Karpas-422 (cell line): ENCODE data around the gene KDM4B. TPM values are rescaled to one million over a fixed set of nuclear protein-coding genes. Genes with fewer than 3 reads are reported as not detected.

Source experiments
- DNase-seq: peaks from one replicate; pipeline ENCODE4 v3.0.0-alpha.2; 2015
- H2AFZ ChIP-seq: fragments of 200-600 bp; sonication (generic); 2 replicates; pipeline ENCODE4 v1.6.1; 2014; ENCODE audit warnings: antibody characterized with exemption, low read length, mixed read lengths
- H3K27ac ChIP-seq: fragments of 200-600 bp; sonication (generic); 2 replicates; pipeline ENCODE4 v1.5.1; 2014; ENCODE audit warnings: mild to moderate bottlenecking, low read length, moderate library complexity
- H3K27me3 ChIP-seq: fragments of 200-600 bp; sonication (generic); 2 replicates; pipeline ENCODE4 v1.6.1; 2014; ENCODE audit warnings: low read length, mixed read lengths
- H3K36me3 ChIP-seq: fragments of 200-600 bp; sonication (generic); 2 replicates; pipeline ENCODE4 v1.6.1; 2014; ENCODE audit warnings: low read length, mixed read lengths; ENCODE audit not compliant: insufficient read depth
- H3K4me1 ChIP-seq: fragments of 200-600 bp; sonication (generic); 2 replicates; pipeline ENCODE4 v1.6.1; 2014; ENCODE audit warnings: mild to moderate bottlenecking, low read length, mixed read lengths
- H3K4me2 ChIP-seq: fragments of 200-600 bp; sonication (generic); 2 replicates; pipeline ENCODE4 v1.6.1; 2014; ENCODE audit warnings: low read length, low read depth, mild to moderate bottlenecking; ENCODE audit not compliant: poor library complexity, severe bottlenecking
- H3K4me3 ChIP-seq: fragments of 200-600 bp; sonication (generic); 2 replicates; pipeline ENCODE4 v1.5.1; 2014; ENCODE audit warnings: mild to moderate bottlenecking, antibody characterized with exemption, low read length, mixed read lengths
- H3K79me2 ChIP-seq: fragments of 200-600 bp; sonication (generic); 2 replicates; pipeline ENCODE4 v1.6.1; 2014; ENCODE audit warnings: mild to moderate bottlenecking, low read length, mixed read lengths
- H3K9ac ChIP-seq: fragments of 200-600 bp; sonication (generic); 2 replicates; pipeline ENCODE4 v1.6.0; 2014; ENCODE audit warnings: low read length
- H3K9me2 ChIP-seq: fragments of 200-600 bp; sonication (generic), shearing (Covaris generic); replicated peaks from 2 replicates; pipeline ENCODE4 v1.6.0; 2014; ENCODE audit warnings: mild to moderate bottlenecking, low read length, moderate library complexity; ENCODE audit not compliant: insufficient read depth
- H3K9me3 ChIP-seq: fragments of 300-700, 200-600 bp; sonication (generic); 2 replicates; pipeline ENCODE4 v1.6.1; 2014; ENCODE audit warnings: low read length, mixed read lengths
- H4K20me1 ChIP-seq: fragments of 200-600 bp; sonication (generic); 2 replicates; pipeline ENCODE4 v1.6.1; 2014; ENCODE audit warnings: mild to moderate bottlenecking, antibody characterized with exemption, low read length, low read depth; ENCODE audit not compliant: insufficient read depth
- total RNA-seq: library from RNA; depleted of rRNA; stranded (reverse); fragments of >200 nt; shearing (Covaris generic); gene quantifications from 2 replicates; pipeline ENCODE4 v1.2.3, GENCODE V29; 2014; ENCODE audit warnings: low replicate concordance

KDM4B gene
- total RNA-seq, 1 experiment from 2014 or later, result 50.8 TPM

DNA sequence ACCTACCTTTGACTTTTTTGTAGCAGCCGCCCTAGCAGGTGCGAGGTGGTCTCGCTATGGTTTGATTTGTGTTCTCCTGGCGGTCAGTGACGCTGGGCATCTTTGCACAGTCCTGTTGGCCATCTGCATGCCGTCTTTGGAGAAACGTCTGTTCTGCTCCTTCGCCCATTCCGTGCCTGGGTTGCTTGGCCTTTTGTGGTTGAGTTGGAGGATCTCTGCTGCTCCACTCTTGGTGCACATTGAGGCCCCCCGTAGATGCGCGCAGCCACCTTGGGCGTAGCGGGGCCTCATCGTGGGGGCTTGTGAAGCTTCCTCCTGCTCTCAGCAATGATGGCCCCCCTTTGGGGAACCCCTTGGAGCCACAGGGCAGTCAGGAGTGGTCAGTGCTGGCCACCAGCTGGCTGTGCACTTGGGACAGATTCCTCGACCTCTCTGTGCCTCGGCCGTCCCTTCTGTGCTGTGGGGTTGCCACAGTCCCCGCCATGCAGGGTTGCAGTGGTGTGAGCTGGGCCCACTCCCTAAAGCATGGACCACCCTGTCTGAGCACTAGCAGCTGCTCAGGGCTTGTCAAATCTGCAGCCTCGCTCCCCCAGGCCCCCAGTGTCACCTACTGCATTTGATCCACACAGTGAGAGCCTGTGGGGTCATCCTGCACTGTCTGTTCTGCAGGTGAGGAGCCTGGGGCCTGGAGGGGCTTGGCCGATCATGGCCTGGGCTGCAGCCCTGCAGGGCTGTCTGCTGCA, 170.8 kb downstream of the KDM4B start:
- Histone ChIP-seq H3K9ac (no peak overlapping the region), H3K4me3 (no peak overlapping the region), H4K20me1 (peaks cover 6% of the 10 kb centered on the region), H3K27ac (no peak overlapping the region), H2AFZ (no peak overlapping the region), H3K79me2 (0 out of 2 replicates have a peak, but pooled peaks cover 3% of the 10 kb centered on the region), H3K9me3 (no peaks in the 10 kb centered on the region), H3K27me3 (no peaks in the 10 kb centered on the region), H3K9me2 (no peaks in the 10 kb centered on the region), H3K4me2 (no peak overlapping the region), H3K4me1 (peaks cover 18% of the 10 kb centered on the region), H3K36me3 (peaks cover 19% of the 10 kb centered on the region)
- no peak for DNase-seq

DNA sequence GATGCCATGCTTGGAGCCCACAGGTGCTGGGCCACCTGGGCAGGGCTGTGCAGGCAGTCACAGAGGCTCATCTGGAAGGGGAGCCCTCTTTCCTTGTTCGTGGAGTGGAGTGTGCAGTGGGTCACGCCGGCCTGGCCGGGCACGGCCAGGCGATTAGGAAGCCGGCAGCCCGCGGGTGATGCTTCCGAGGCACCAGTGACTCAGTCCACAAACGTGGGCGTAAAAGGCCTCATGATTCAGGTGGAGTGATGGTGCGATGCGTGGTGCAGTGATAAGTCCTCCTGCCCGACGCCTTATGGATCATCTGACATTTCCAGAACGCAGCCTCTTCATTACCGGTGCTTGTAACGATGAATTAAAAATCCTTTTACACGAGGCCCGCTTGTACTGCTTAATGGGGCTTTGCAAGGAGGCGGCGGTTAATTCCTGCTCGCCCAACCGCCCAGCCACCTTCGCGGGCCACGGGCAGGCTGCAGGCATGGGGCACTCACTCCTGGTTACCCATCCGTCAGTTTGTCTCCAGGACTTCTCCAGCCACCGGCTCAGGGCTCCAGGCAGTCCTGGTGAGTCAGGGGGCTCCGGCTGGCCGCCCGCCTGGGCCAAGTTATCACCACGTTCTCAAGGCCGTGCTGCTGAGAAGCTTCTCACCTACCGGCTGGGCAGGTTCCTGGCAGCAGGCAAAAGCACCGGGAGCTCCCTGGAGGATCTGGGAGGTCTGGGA, 172.4 kb downstream of the KDM4B start:
- DNase-seq, result no peak
- Histone ChIP-seq H3K9me2 (no peaks in the 10 kb centered on the region), H3K4me2 (no peak overlapping the region), H3K36me3 (peaks cover 21% of the 10 kb centered on the region), H4K20me1 (peaks cover 5% of the 10 kb centered on the region; the same call in 1 of the 2 replicates), H3K9me3 (no peaks in the 10 kb centered on the region), H3K9ac (no peak overlapping the region), H3K27ac (no peak overlapping the region), H3K27me3 (no peaks in the 10 kb centered on the region), H3K79me2 (0 out of 2 replicates have a peak, but pooled peaks cover 3% of the 10 kb centered on the region), H3K4me1 (peaks cover 18% of the 10 kb centered on the region), H3K4me3 (no peak overlapping the region), H2AFZ (no peak overlapping the region)

DNA sequence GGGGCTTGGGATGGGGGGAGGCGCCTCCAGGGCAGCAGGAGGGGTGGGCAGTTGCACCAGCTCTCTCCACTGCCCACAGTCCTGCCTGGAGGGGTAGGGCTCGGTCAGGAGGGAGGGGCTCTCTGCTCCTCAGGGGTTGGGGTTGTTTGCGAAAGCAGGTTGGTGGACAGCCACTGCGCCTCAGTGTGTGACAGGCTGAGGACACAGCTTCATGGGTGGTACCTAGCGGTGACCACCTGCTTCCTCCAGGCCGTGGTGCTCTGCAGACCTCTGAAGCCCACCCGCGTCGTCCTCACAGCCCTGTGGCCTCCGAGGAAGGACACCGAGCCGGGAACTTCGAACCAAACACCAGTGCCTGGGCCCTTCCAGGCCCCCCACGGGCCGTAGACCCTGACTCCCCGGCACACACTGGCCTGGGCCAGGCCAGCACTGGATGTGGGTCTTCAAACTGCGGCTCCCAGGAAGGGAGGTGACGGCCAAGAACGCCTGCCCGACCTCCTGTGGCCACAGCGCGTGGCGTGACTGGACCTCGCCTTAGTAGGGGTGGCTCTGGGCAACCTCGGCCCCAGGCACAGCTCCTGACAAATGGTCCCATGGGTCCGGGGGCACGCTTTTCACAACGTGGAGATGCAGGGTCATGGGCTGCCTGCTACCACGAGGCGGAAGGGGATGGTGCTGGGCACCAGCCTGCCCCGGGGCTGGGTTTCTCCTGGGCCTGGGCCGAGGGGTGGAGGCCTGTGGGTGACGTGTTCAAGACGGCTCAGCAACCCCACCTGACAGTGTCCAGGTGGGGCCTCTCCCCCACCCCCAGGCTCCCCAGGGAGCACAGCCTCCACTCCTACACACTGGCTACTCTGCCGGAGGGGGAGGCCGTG, 173.2 kb downstream of the KDM4B start:
- no peak overlapping the region for H3K9ac ChIP-seq
- no peaks in the 10 kb centered on the region for H3K27me3 ChIP-seq
- H2AFZ ChIP-seq, result no peak overlapping the region
- no peaks in the 10 kb centered on the region for H3K9me2 ChIP-seq
- H3K4me2 ChIP-seq, result no peak overlapping the region
- no peaks in the 10 kb centered on the region for H3K9me3 ChIP-seq
- no peak for DNase-seq
- H3K79me2 ChIP-seq, result 0 out of 2 replicates have a peak, but pooled peaks cover 3% of the 10 kb centered on the region
- peaks cover 5% of the 10 kb centered on the region; the same call in 1 of the 2 replicates for H4K20me1 ChIP-seq
- H3K4me1 ChIP-seq, result peaks cover 18% of the 10 kb centered on the region
- no peak overlapping the region for H3K4me3 ChIP-seq
- H3K36me3 ChIP-seq, result peaks cover 20% of the 10 kb centered on the region
- H3K27ac ChIP-seq, result no peak overlapping the region

DNA sequence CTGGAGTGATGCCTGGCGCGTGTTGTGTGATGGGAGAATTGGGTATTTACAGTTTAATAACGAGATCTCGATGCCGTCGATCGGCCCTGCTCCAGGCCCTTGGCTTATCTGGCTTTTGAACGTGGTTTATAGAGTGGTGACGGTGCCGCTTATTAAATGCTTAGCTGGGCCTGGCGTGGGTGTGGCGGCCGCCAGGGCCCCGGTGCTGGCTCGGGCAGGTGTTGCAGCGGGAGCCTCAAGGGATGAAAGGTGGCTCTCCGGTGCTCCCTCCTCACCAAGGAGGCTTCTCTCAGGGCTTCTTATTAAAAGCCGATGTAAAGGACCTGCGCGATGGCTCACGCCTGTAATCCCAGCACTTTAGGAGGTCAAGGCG, 173.8 kb downstream of the KDM4B start:
- no peak for DNase-seq
- peaks cover 5% of the 10 kb centered on the region; the same call in 1 of the 2 replicates for H4K20me1 ChIP-seq
- H2AFZ ChIP-seq, result no peak overlapping the region
- H3K4me1 ChIP-seq, result peaks cover 18% of the 10 kb centered on the region
- H3K4me3 ChIP-seq, result no peak overlapping the region
- H3K9ac ChIP-seq, result no peak overlapping the region
- no peak overlapping the region for H3K4me2 ChIP-seq
- H3K27me3 ChIP-seq, result no peaks in the 10 kb centered on the region
- peaks cover 18% of the 10 kb centered on the region for H3K36me3 ChIP-seq
- no peak overlapping the region for H3K27ac ChIP-seq
- H3K9me2 ChIP-seq, result no peaks in the 10 kb centered on the region
- no peaks in the 10 kb centered on the region for H3K9me3 ChIP-seq
- 0 out of 2 replicates have a peak, but pooled peaks cover 3% of the 10 kb centered on the region for H3K79me2 ChIP-seq

DNA sequence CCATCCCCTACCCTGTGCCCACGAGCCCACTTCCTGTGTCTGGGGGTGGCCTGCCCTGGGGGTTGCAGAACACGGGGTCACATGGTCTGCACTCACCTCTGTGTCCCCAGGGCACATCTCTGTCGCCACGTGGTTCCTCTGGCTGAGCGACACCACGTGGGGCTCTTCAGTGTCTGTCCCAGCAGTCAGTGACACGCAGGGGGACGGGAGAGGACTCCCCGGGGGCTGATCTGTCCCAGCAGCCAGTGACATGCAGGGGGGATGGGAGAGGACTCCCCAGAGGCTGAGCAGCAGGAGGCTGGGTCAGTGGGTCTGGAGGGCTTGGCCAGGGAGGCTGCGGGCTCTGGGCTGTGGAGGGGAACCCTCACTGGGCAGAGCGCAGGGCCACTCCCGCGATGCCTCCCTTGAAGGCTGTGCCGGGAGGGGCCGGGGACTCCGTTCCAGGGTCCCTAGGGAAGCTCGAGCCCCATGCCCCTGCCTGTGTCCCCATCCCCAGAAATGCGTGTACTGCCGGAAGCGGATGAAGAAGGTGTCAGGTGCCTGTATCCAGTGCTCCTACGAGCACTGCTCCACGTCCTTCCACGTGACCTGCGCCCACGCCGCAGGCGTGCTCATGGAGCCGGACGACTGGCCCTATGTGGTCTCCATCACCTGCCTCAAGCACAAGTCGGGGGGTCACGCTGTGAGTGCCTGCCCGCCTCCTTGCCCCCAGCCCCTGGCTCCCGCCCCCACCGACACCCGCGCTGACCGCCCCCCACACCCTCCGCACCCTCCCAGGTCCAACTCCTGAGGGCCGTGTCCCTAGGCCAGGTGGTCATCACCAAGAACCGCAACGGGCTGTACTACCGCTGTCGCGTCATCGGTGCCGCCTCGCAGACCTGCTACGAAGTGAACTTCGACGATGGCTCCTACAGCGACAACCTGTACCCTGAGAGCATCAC, 174.8 kb downstream of the KDM4B start:
- Histone ChIP-seq H3K4me1 (peaks cover 18% of the 10 kb centered on the region), H3K79me2 (0 out of 2 replicates have a peak, but pooled peaks cover 3% of the 10 kb centered on the region), H3K9me3 (no peaks in the 10 kb centered on the region), H3K27ac (no peak overlapping the region), H3K9ac (no peak overlapping the region), H3K9me2 (no peaks in the 10 kb centered on the region), H3K36me3 (peaks cover 14% of the 10 kb centered on the region), H2AFZ (no peak overlapping the region), H3K4me3 (no peak overlapping the region), H3K4me2 (no peak overlapping the region), H4K20me1 (peaks cover 5% of the 10 kb centered on the region; the same call in 1 of the 2 replicates), H3K27me3 (no peaks in the 10 kb centered on the region)
- DNase-seq, result peak; percentile 83

DNA sequence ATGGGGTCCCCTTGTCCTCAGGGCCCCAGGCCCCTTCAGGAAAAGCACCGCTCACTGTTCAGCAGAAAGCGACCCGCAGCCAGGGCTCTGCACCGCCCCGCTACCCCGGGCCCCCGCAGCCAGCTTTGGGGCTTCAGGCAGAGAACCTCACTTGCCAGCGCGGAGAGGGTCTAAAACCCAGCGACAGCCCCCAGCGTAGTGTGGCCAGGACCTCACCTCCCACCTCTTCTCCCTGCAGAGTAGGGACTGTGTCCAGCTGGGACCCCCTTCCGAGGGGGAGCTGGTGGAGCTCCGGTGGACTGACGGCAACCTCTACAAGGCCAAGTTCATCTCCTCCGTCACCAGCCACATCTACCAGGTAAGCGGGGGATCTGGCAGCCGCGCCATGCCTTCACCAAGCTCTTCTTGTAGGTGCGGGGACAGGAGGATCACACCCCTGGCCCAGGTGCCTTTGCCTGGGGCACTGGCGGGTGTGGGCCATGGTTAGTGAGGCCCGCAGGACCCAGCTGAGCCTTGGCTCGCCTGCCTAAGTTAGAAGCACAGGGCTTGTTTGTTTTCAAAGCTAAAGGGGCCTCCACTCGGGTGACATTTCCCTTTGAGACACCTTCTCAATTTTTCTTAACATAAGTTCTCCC, 175.7 kb downstream of the KDM4B start:
- no peak overlapping the region for H3K4me2 ChIP-seq
- H3K79me2 ChIP-seq, result no peaks in the 10 kb centered on the region
- DNase-seq, result no peak
- no peak overlapping the region for H3K4me3 ChIP-seq
- H3K36me3 ChIP-seq, result peaks cover 6% of the 10 kb centered on the region
- no peak overlapping the region for H3K9ac ChIP-seq
- no peaks in the 10 kb centered on the region for H3K27me3 ChIP-seq
- no peak overlapping the region for H2AFZ ChIP-seq
- peaks cover 18% of the 10 kb centered on the region for H3K4me1 ChIP-seq
- peaks cover 5% of the 10 kb centered on the region; the same call in 1 of the 2 replicates for H4K20me1 ChIP-seq
- H3K9me3 ChIP-seq, result no peaks in the 10 kb centered on the region
- no peak overlapping the region for H3K27ac ChIP-seq
- H3K9me2 ChIP-seq, result no peaks in the 10 kb centered on the region
